KMS-11 (cell line): ENCODE measurements around the gene LELP1.

Experiments
- H2AFZ ChIP-seq: fragments of 200-600 bp; sonication (generic); 2 replicates; pipeline ENCODE4 v1.6.1; 2016; ENCODE audit warnings: antibody characterized with exemption, mixed run types, low read depth
- H3K27ac ChIP-seq: fragments of 200-600 bp; sonication (generic); 2 replicates; pipeline ENCODE4 v1.6.1; 2016; ENCODE audit warnings: mild to moderate bottlenecking, mixed run types
- H3K27me3 ChIP-seq: fragments of 200-600 bp; sonication (generic); 2 replicates; pipeline ENCODE4 v1.6.1; 2017; ENCODE audit warnings: mild to moderate bottlenecking, low read depth, mixed run types, moderate library complexity; ENCODE audit not compliant: insufficient read depth
- H3K36me3 ChIP-seq: fragments of 200-600 bp; sonication (generic); 2 replicates; pipeline ENCODE4 v1.6.1; 2017; ENCODE audit warnings: mild to moderate bottlenecking, mixed run types; ENCODE audit not compliant: insufficient read depth
- H3K4me1 ChIP-seq: fragments of 200-600 bp; sonication (generic); 2 replicates; pipeline ENCODE4 v1.6.1; 2016; ENCODE audit warnings: mild to moderate bottlenecking, low read depth, mixed run types; ENCODE audit not compliant: poor library complexity, severe bottlenecking
- H3K4me2 ChIP-seq: fragments of 200-600 bp; sonication (generic); 2 replicates; pipeline ENCODE4 v1.7.0; 2016; ENCODE audit warnings: mild to moderate bottlenecking, mixed run types
- H3K4me3 ChIP-seq: fragments of 200-600 bp; sonication (generic); IDR thresholded peaks from 2 replicates; pipeline ENCODE4 v1.6.1; 2017; ENCODE audit warnings: low read depth, low read length, mixed read lengths; ENCODE audit not compliant: insufficient read depth
- H3K79me2 ChIP-seq: fragments of 200-600 bp; sonication (generic); 2 replicates; pipeline ENCODE4 v1.6.1; 2016; ENCODE audit warnings: low read depth, mixed run types; ENCODE audit not compliant: insufficient read depth
- H3K9ac ChIP-seq: fragments of 200-600 bp; sonication (generic); 2 replicates; pipeline ENCODE4 v1.6.1; 2016; ENCODE audit warnings: mild to moderate bottlenecking, mixed run types
- H4K20me1 ChIP-seq: fragments of 200-600 bp; sonication (generic); 2 replicates; pipeline ENCODE4 v1.6.1; 2016; ENCODE audit warnings: mild to moderate bottlenecking, mixed run types; ENCODE audit not compliant: insufficient read depth
- CTCF ChIP-seq: fragments of 200-600 bp; sonication (generic); conservative IDR thresholded peaks from 2 replicates; pipeline ENCODE4 v1.6.1; 2017; ENCODE audit warnings: low read depth, mild to moderate bottlenecking, antibody characterized with exemption, low read length, moderate library complexity, mixed read lengths

LELP1 gene

GRCh38 chr1:153250166-153250565, 46.9 kb downstream of the LELP1 start:
- H3K4me3 ChIP-seq, result no peak overlapping the region
- no peaks in the 10 kb centered on the region for H3K36me3 ChIP-seq
- H3K9ac ChIP-seq, result no peak overlapping the region
- no peaks in the 10 kb centered on the region for H3K79me2 ChIP-seq
- H2AFZ ChIP-seq, result no peak overlapping the region
- H3K4me2 ChIP-seq, result no peak overlapping the region
- H3K27ac ChIP-seq, result no peak overlapping the region
- H3K4me1 ChIP-seq, result peaks cover 9% of the 10 kb centered on the region
- no peak for TF ChIP-seq CTCF
- H4K20me1 ChIP-seq, result no peaks in the 10 kb centered on the region
- no peaks in the 10 kb centered on the region for H3K27me3 ChIP-seq

- Histone ChIP-seq H3K79me2 (no peaks in the 10 kb centered on the region), H3K36me3 (no peaks in the 10 kb centered on the region), H3K4me3 (no peak overlapping the region), H2AFZ (no peak overlapping the region), H3K4me2 (no peak overlapping the region), H4K20me1 (no peaks in the 10 kb centered on the region), H3K27ac (no peak overlapping the region), H3K27me3 (no peaks in the 10 kb centered on the region), H3K9ac (no peak overlapping the region), H3K4me1 (peaks cover 9% of the 10 kb centered on the region)
- TF ChIP-seq CTCF, result no peak
Measured at GRCh38 chr1:153251087-153251486, 47.9 kb downstream of the LELP1 start.

- Histone ChIP-seq H3K9ac (no peak overlapping the region), H3K4me1 (peaks cover 9% of the 10 kb centered on the region), H3K27ac (no peak overlapping the region), H3K79me2 (no peaks in the 10 kb centered on the region), H4K20me1 (no peaks in the 10 kb centered on the region), H3K4me2 (no peak overlapping the region), H2AFZ (no peak overlapping the region), H3K27me3 (no peaks in the 10 kb centered on the region), H3K4me3 (no peak overlapping the region), H3K36me3 (no peaks in the 10 kb centered on the region)
- no peak for TF ChIP-seq CTCF
Measured at GRCh38 chr1:153251562-153251961, 48.3 kb downstream of the LELP1 start.

- Histone ChIP-seq H3K79me2 (no peaks in the 10 kb centered on the region), H3K4me2 (no peak overlapping the region), H3K4me1 (peaks cover 9% of the 10 kb centered on the region), H3K27ac (no peak overlapping the region), H3K36me3 (no peaks in the 10 kb centered on the region), H2AFZ (no peak overlapping the region), H3K4me3 (no peak overlapping the region), H3K27me3 (no peaks in the 10 kb centered on the region), H4K20me1 (no peaks in the 10 kb centered on the region), H3K9ac (no peak overlapping the region)
- TF ChIP-seq CTCF, result no peak
Measured at GRCh38 chr1:153251988-153252387, 48.8 kb downstream of the LELP1 start.

- Histone ChIP-seq H4K20me1 (no peaks in the 10 kb centered on the region), H3K27ac (no peak overlapping the region), H3K79me2 (no peaks in the 10 kb centered on the region), H3K4me1 (peaks cover 9% of the 10 kb centered on the region), H3K27me3 (no peaks in the 10 kb centered on the region), H3K4me3 (peak overlapping the region; percentile 46), H3K36me3 (no peaks in the 10 kb centered on the region), H3K4me2 (peak overlapping the region; percentile 13; the same call in 1 of the 2 replicates), H2AFZ (peak overlapping the region; percentile 50), H3K9ac (no peak overlapping the region)
- TF ChIP-seq CTCF, result no peak
Measured at GRCh38 chr1:153253076-153253475, 49.8 kb downstream of the LELP1 start.
